Left lung (tissue), 10 donors: ENCODE data around the gene CHERP. TPM values are rescaled to one million over a fixed set of nuclear protein-coding genes. Genes with fewer than 3 reads are reported as not detected.

Experiments used
- ATAC-seq: fragments of 200-7000 bp; cut with Tn5 transposase; one replicate; pipeline ENCODE4 v1.9.1; 2020; ENCODE audit warnings: moderate library complexity
- DNase-seq, 4 donors: peaks; one replicate each; pipeline ENCODE4 v3.0.0-alpha.2; 2013 to 2020
- H3K27ac ChIP-seq, 2 donors: fragments of 200-600 bp; sonication (generic) in 1 of 2; one replicate each; pipeline versions ENCODE4 v1.5.0 to v1.8.0; 2020 to 2021
- H3K27me3 ChIP-seq, 2 donors: fragments of 200-600 bp; sonication (generic) in 1 of 2; one replicate each; pipeline versions ENCODE4 v1.5.0 to v1.8.0; 2020 to 2021
- H3K36me3 ChIP-seq, 2 donors: fragments of 200-600 bp; sonication (generic) in 1 of 2; one replicate each; pipeline versions ENCODE4 v1.5.0 to v1.8.0; 2020 to 2021
- H3K4me1 ChIP-seq, 2 donors: fragments of 200-600 bp; one replicate each; pipeline ENCODE4 v1.8.0; 2021
- H3K4me3 ChIP-seq, 2 donors: fragments of 200-600 bp; sonication (generic) in 1 of 2; one replicate each; pipeline versions ENCODE4 v1.5.0 to v1.8.0; 2020 to 2021; ENCODE audit warnings: mild to moderate bottlenecking in 1 of 2
- H3K9me3 ChIP-seq, 2 donors: fragments of 200-600 bp; sonication (generic) in 1 of 2; one replicate each; pipeline versions ENCODE4 v1.5.0 to v1.8.0; 2020 to 2021
- CTCF ChIP-seq, 2 donors: fragments of 200-600 bp; sonication (generic) in 1 of 2; IDR thresholded peaks; one replicate each; pipeline versions ENCODE4 v1.5.0 to v1.8.0; 2021; ENCODE audit warnings: antibody characterized with exemption in 2 of 2
- intact Hi-C, 2 donors: fragments of 100-400 bp; cut with DNase I; formaldehyde crosslinking; loops; one replicate each; pipeline versions ENCODE4 v1.11.2 to v1.14.2; 2022
- polyA plus RNA-seq, 6 donors: library from polyadenylated mRNA; unstranded; fragments of 120-200 nt; gene quantifications; one replicate each; pipeline ENCODE4 v1.2.1, GENCODE V29; 2013; ENCODE audit not compliant: insufficient read length in 6 of 6
- total RNA-seq, 2 donors: library from RNA; stranded (reverse); fragmentation: NEBNext Ultra II Directional; extraction: Animal tissue kit (Norgen Biotek cat#: 25700); gene quantifications; one replicate each; pipeline ENCODE4 v1.2.1, GENCODE V29; 2021
- donor health status: DM: no; HTN: yes; CAD: no.
- donor health status: DM: no; HTN: no; CAD: no.

Gene CHERP
- total and polyA plus RNA-seq, 8 donors: 28.1 to 52.3 (median 40.3) TPM

- Histone ChIP-seq H3K36me3 (peaks cover 0 to 100% of the 10 kb centered on the region in 2 donors), H3K4me1 (no peaks in the 10 kb centered on the region), H3K27me3 (no peaks in the 10 kb centered on the region), H3K27ac (no peak overlapping the region), H3K4me3 (no peak overlapping the region), H3K9me3 (no peaks in the 10 kb centered on the region)
- ATAC-seq (no peak), DNase-seq (no peak)
- TF ChIP-seq CTCF (IDR thresholded peaks at IDR 0.05): no peak
- intact Hi-C loops: no loop called here
Observed at GRCh38 chr19:16530540-16531379, 11.5 kb downstream of the CHERP start.

DNA sequence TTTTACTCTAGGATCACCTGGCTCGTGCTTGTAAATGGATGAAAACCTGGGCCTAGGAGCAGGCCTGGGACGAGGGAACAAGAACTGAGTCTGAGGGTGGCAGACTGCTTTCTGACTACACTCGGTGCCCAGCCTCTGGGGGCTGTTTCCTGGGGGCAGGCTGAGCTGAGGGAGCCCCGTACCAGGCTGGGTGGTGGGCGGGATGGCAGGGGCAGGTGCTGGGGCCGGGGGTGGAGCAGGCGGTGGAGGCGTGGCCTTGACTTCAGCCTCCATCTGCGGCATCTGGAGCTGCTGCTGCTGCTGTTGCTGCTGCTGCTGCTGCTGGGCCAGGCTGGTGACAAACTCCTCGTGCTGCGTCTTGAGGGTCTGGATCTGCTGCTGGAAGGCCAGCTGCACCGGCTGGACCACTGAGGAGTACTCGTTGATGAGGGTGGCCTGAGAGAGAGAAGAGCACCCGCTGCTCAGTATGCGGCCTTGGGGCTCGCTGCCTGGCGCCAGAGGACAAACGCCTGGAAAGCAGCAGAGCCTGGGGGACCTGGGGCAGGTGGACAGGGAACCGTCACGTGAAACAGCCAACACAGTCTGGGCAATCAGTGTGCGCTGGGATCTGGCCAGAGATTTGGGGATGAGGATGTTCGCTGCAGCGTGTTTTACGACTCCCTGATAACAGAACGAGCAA lies 12.6 kb downstream of the CHERP start:
- no peak for TF ChIP-seq CTCF (IDR thresholded peaks at IDR 0.05)
- H3K27ac ChIP-seq: no peak overlapping the region
- H3K4me1 ChIP-seq: no peaks in the 10 kb centered on the region
- ATAC-seq (no peak), DNase-seq (no peak)
- H3K27me3 ChIP-seq: no peaks in the 10 kb centered on the region
- intact Hi-C loops: no loop called here
- H3K9me3 ChIP-seq: no peaks in the 10 kb centered on the region
- H3K36me3 ChIP-seq: peaks cover 0 to 100% of the 10 kb centered on the region in 2 donors
- no peak overlapping the region for H3K4me3 ChIP-seq

DNA sequence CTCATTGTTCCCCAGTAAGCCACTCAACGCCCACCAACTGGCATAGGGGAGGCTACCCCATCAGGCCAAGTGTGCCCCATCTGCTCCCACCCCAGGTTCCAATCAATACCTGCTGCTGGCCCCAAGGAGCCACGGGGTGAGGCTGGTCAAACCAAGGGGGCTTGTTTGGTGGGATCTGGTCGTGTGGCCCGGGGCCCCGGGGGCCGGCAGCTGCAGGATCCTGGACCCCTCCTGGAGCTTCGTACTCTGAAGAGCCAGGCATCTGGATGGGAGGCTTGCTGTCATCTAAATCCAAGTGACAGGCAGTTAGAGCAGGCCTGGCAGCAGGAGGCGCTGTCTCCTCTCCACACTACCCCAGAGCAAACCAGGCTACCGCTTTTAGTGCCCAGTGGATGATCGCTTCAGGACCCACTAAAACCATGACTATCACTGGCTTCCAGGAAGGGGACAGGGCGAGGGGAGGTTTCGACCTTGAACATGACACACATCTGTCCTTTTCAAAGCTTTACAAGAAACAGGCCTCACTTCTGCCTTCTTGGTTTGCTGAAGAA lies 14.2 kb downstream of the CHERP start:
- H3K27ac ChIP-seq: no peak overlapping the region
- no peak for ATAC-seq
- DNase-seq: no peak
- H3K27me3 ChIP-seq: no peaks in the 10 kb centered on the region
- H3K4me3 ChIP-seq: no peak overlapping the region
- intact Hi-C loops: no loop called here
- H3K9me3 ChIP-seq: no peaks in the 10 kb centered on the region
- TF ChIP-seq CTCF (IDR thresholded peaks at IDR 0.05): no peak
- peaks cover 0 to 100% of the 10 kb centered on the region in 2 donors for H3K36me3 ChIP-seq
- H3K4me1 ChIP-seq: no peaks in the 10 kb centered on the region

GRCh38 chr19:16527334-16527935 lies 14.8 kb downstream of the CHERP start:
- Histone ChIP-seq H3K27ac (no peak overlapping the region), H3K4me3 (no peak overlapping the region), H3K36me3 (peaks cover 0 to 100% of the 10 kb centered on the region in 2 donors), H3K27me3 (no peaks in the 10 kb centered on the region), H3K9me3 (no peaks in the 10 kb centered on the region), H3K4me1 (no peaks in the 10 kb centered on the region)
- ATAC-seq (no peak), DNase-seq (no peak)
- no peak for TF ChIP-seq CTCF (IDR thresholded peaks at IDR 0.05)
- intact Hi-C loops: no loop called here
